K562 (cell line): ENCODE results near the gene PRR36. TPM values are rescaled to one million over a fixed set of nuclear protein-coding genes. Genes with fewer than 3 reads are reported as not detected.

Source experiments
- ATAC-seq: fragments of 200-7000 bp; cut with Tn5 transposase; 3 replicates; pipeline ENCODE4 v1.9.1; 2020; ENCODE audit warnings: moderate library complexity
- BruUV-seq: library from RNA; stranded (reverse); fragments of 400-500 nt; replicated peaks from 2 replicates; lab custom pipeline; 2021; lab: Mats Ljungman, UMichigan
- CTCF ChIA-PET: fragments of 300-600 bp; formaldehyde crosslinking; extraction: SDS; loops from one replicate; lab custom pipeline; 2021; ENCODE audit warnings: low intra/inter-chr PET ratio; lab: Yijun Ruan, JAX
- POLR2A ChIA-PET: fragments of 300-600, 350-650 bp; sonication (Branson Sonifier 250); formaldehyde crosslinking; extraction: SDS; loops from one replicate; lab custom pipeline; 2021; ENCODE audit warnings: antibody characterized with exemption, inconsistent platforms; lab: Yijun Ruan, JAX
- DNase-seq, 4 experiments: peaks; one replicate each; pipeline versions ENCODE4 v3.0.0 to v3.0.0-alpha.2; 2011 to 2018; ENCODE audit warnings: low spot score in 3 of 4, mixed read lengths in 3 of 4; ENCODE audit errors: extremely low read depth in 1 of 4
- FAIRE-seq: peaks from 2 replicates; lab custom pipeline; 2011; peaks lifted over from hg19 to GRCh38; lab: Jason Lieb, UNC
- H2AFZ ChIP-seq: 2 replicates; pipeline ENCODE4 v1.6.0; 2011; ENCODE audit warnings: low read depth, low read length, control low read depth, inconsistent platforms
- H3K27ac ChIP-seq: fragments of 200-600 bp; 3 replicates; pipeline ENCODE4 v1.8.0; 2011; ENCODE audit warnings: low read depth, mild to moderate bottlenecking, control low read depth, inconsistent platforms, low read length, moderate library complexity, mixed read lengths; ENCODE audit errors: extremely low read depth
- H3K27me3 ChIP-seq, 2 experiments: fragments of 300-600 bp in 1 of 2; 2 replicates in 1 of 2; 3 replicates in 1 of 2; pipeline versions ENCODE4 v1.6.0 to v1.8.0; 2011; ENCODE audit warnings: inconsistent platforms in 2 of 2, low read length in 2 of 2, mild to moderate bottlenecking in 1 of 2, mixed read lengths in 1 of 2, moderate library complexity in 1 of 2; ENCODE audit not compliant: control insufficient read depth in 2 of 2, insufficient read depth in 2 of 2
- H3K36me3 ChIP-seq: fragments of 300-600 bp; 3 replicates; pipeline ENCODE4 v1.8.0; 2011; ENCODE audit warnings: mild to moderate bottlenecking, low read length, inconsistent platforms; ENCODE audit not compliant: control insufficient read depth, insufficient read depth
- H3K4me1 ChIP-seq, 2 experiments: fragments of 200-600 bp in 1 of 2; replicated peaks in 1 of 2; 2 replicates in 1 of 2; 3 replicates in 1 of 2; pipeline versions ENCODE4 v1.5.1 to v1.8.0; 2011; ENCODE audit warnings: inconsistent platforms in 2 of 2, low read length in 2 of 2, mild to moderate bottlenecking in 1 of 2, mixed read lengths in 1 of 2, moderate library complexity in 1 of 2; ENCODE audit not compliant: control insufficient read depth in 2 of 2, insufficient read depth in 2 of 2
- H3K4me2 ChIP-seq: 2 replicates; pipeline ENCODE4 v1.6.1; 2011; ENCODE audit warnings: low read length, control low read depth, inconsistent platforms, mixed read lengths; ENCODE audit not compliant: insufficient read depth
- H3K4me3 ChIP-seq: fragments of 200-600 bp; sonication (generic), shearing (Covaris generic); 2 replicates; pipeline ENCODE4 v1.5.1; 2016; ENCODE audit warnings: control low read depth, inconsistent platforms
- H3K79me2 ChIP-seq: fragments of 200-600 bp; 3 replicates; pipeline ENCODE4 v1.8.0; 2011; ENCODE audit warnings: low read length, inconsistent platforms; ENCODE audit not compliant: control insufficient read depth, insufficient read depth
- H3K9ac ChIP-seq, 2 experiments: 2 replicates each; pipeline versions ENCODE4 v1.6.0 to v1.6.1; 2011; ENCODE audit warnings: low read depth in 2 of 2, low read length in 2 of 2, control low read depth in 1 of 2, inconsistent platforms in 1 of 2, mild to moderate bottlenecking in 1 of 2, mixed read lengths in 1 of 2; ENCODE audit not compliant: insufficient read depth in 1 of 2
- H3K9me1 ChIP-seq: one replicate; pipeline ENCODE4 v1.6.0; 2011; ENCODE audit warnings: inconsistent platforms, mild to moderate bottlenecking, low read length, moderate library complexity; ENCODE audit not compliant: control insufficient read depth, insufficient read depth
- H3K9me3 ChIP-seq: replicated peaks from 2 replicates; pipeline ENCODE4 v1.5.1; 2011; ENCODE audit warnings: low read depth, low read length, inconsistent platforms; ENCODE audit not compliant: control insufficient read depth, insufficient read depth
- H4K20me1 ChIP-seq: replicated peaks from 2 replicates; pipeline ENCODE4 v1.6.1; 2011; ENCODE audit warnings: low read length, inconsistent platforms, mixed read lengths; ENCODE audit not compliant: control insufficient read depth, insufficient read depth
- ADNP ChIP-seq: fragments of 200-800 bp; sonication (Bioruptor generic); IDR thresholded peaks from 2 replicates; pipeline ENCODE4 v1.6.1; 2016; ENCODE audit warnings: missing genetic modification characterization, missing compliant biosample characterization
- CC2D1A ChIP-seq: fragments of 450-650 bp; IDR thresholded peaks from 2 replicates; pipeline ENCODE4 v1.6.1; 2017; ENCODE audit warnings: mild to moderate bottlenecking
- CREB1 ChIP-seq, 2 experiments: sonication (generic) in 1 of 2; formaldehyde crosslinking in 1 of 2; IDR thresholded peaks; 2 replicates each; pipeline versions ENCODE4 v1.6.1 to v1.8.0; 2012 to 2022; ENCODE audit warnings: inconsistent platforms in 1 of 2, mild to moderate bottlenecking in 1 of 2, missing genetic modification reagents in 1 of 2, moderate library complexity in 1 of 2
- FOS ChIP-seq: IDR thresholded peaks from 3 replicates; pipeline ENCODE4 v1.6.1; 2011; ENCODE audit not compliant: insufficient read length; ENCODE audit errors: extremely low read depth
- JUNB ChIP-seq: fragments of 450-650 bp; formaldehyde crosslinking; conservative IDR thresholded peaks from 2 replicates; pipeline ENCODE4 v1.4.0; 2020; ENCODE audit warnings: mild to moderate bottlenecking
- JUND ChIP-seq, 2 experiments: IDR thresholded peaks; 2 replicates in 1 of 2; 3 replicates in 1 of 2; pipeline ENCODE4 v1.6.1; 2011; ENCODE audit warnings: borderline replicate concordance in 2 of 2, low read depth in 2 of 2, low read length in 2 of 2, improper control_type of control experiment in 1 of 2, missing biosample characterization in 1 of 2, missing genetic modification characterization in 1 of 2, missing genetic modification reagents in 1 of 2
- MCM7 ChIP-seq, 2 experiments: fragments of 450-650 bp; IDR thresholded peaks; 2 replicates each; pipeline ENCODE4 v1.6.1; 2016 to 2018
- MECOM ChIP-seq: fragments of 250-450 bp; sonication (Bioruptor Pico); IDR thresholded peaks from 2 replicates; pipeline ENCODE4 v1.8.0; 2022; ENCODE audit warnings: inconsistent platforms
- PCBP1 ChIP-seq: fragments of 200-400 bp; formaldehyde crosslinking; IDR thresholded peaks from 2 replicates; pipeline ENCODE4 v1.6.1; 2018; ENCODE audit warnings: mild to moderate bottlenecking, low read depth, low read length; ENCODE audit not compliant: poor library complexity, severe bottlenecking
- PTBP1 ChIP-seq: fragments of 200-400 bp; formaldehyde crosslinking; IDR thresholded peaks from 2 replicates; pipeline ENCODE4 v1.6.1; 2017; ENCODE audit warnings: low read depth, low read length
- SMAD2 ChIP-seq: fragments of 150-350 bp; IDR thresholded peaks from 2 replicates; pipeline ENCODE4 v1.6.1; 2014; ENCODE audit warnings: low read depth, mild to moderate bottlenecking, low read length
- ZFPM2 ChIP-seq: fragments of 250-450 bp; sonication (Bioruptor Pico); IDR thresholded peaks from 2 replicates; pipeline ENCODE4 v1.5.1; 2022; ENCODE audit warnings: mild to moderate bottlenecking
- WGBS: fragments of 100-300 bp; shearing (Covaris generic); methylation state at CpG from one replicate; pipeline ENCODE4 v1.1.6; 2016; ENCODE audit warnings: low coverage, mixed read lengths; ENCODE audit not compliant: insufficient coverage; ENCODE audit errors: missing lambda C conversion rate; 5-methylcytosine and 5-hydroxymethylcytosine counted together
- in situ Hi-C: fragments of 300-500 bp; cut with MboI; formaldehyde crosslinking; loops from 4 replicates; pipeline ENCODE4 v1.15.0; 2018; ENCODE audit warnings: inconsistent platforms, mixed read lengths
- intact Hi-C: fragments of 100-400 bp; cut with micrococcal nuclease; formaldehyde crosslinking; loops from 2 replicates; pipeline ENCODE4 v1.14.2; 2022
- polyA plus RNA-seq, 8 experiments: library from polyadenylated mRNA; depleted of rRNA in 4 of 8; stranded (reverse) in 5 of 8; unstranded in 3 of 8; fragments of >200 nt; fragmentation: Nextera tagmentation in 2 of 8; fragmentation: Illumina TruSeq in 1 of 8; extraction: Ambion mirVana in 2 of 8; extraction: Trizol in 1 of 8; gene quantifications; 2 replicates each; pipeline versions ENCODE4 v1.2.1 to v1.2.3, GENCODE V29; 2011 to 2014; ENCODE audit warnings: inconsistent platforms in 1 of 8, missing spikeins in 1 of 8
- total RNA-seq, 7 experiments: library from RNA; depleted of rRNA in 6 of 7; stranded (reverse); fragments of >200 nt in 6 of 7; fragmentation: Illumina TruSeq in 2 of 7; extraction: Trizol in 2 of 7; gene quantifications; 2 replicates each; pipeline versions ENCODE4 v1.2.1 to v1.2.3, GENCODE V29; 2011 to 2021; ENCODE audit warnings: low replicate concordance in 1 of 7
- TF ChIP-seq, protein P1 (sequence below): fragments of 450-650 bp; formaldehyde crosslinking; IDR thresholded peaks from 2 replicates; pipeline ENCODE4 v1.4.0; 2022; ENCODE audit warnings: missing genetic modification characterization
- TF ChIP-seq, protein P2 (sequence below): fragments of 250-450 bp; sonication (Bioruptor Pico); IDR thresholded peaks from 2 replicates; pipeline ENCODE4 v1.4.0; 2020; ENCODE audit warnings: mild to moderate bottlenecking, moderate library complexity, borderline replicate concordance

The PRR36 gene
- total and polyA plus RNA-seq, 9 of the 15 experiments (the other 6 are each of a cell fraction or from before 2014, with no cell fraction given): 0.05 to 0.42 (median 0.06) TPM; not detected in 6

DNA sequence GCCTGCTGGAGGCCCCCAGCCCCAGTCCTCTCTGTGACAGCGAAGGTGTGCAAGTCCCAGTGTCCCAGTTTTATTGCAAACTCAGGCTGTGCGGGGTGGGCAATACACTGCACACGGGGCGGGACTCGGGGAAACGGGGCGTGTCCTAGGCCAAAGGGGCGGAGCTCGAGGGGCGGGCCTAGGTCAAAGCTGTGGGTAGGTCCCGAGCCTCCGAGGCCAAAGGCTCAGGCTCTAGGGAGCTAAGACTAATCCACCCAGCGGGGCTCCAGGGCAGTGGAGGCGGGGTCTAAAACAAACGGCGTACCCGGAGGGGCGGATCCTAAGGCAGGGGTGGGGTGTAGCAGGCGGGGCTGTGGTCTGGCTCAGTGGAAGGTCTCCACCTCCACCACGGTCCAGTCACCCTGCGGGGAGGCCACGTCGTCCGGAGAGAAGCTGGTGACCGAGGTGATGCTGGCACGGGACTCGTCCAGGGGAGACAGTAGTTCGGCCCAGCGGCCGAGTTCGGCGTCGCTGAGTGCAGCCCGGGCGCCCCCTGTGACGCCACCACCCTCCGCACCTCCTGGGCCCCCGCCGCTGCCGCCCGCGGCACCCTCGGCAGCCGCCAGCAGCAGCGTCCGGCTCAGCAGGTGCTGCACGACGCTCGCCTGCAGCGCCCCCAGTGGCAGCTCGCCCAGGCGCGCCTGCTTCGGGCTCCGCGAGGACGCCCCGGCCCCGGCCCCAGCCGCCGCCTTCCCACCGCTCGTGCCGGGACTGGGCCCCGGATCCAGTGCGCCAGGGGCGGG is 5.3 kb downstream of the PRR36 start:
- Histone ChIP-seq H3K9me3 (no peaks in the 10 kb centered on the region), H2AFZ (peak overlapping the region; percentile 99), H3K4me3 (peak overlapping the region; percentile 75), H3K36me3 (no peaks in the 10 kb centered on the region), H3K79me2 (no peaks in the 10 kb centered on the region), H3K9ac (peak overlapping the region; percentile 54 to 88), H3K4me1 (peaks cover 15 to 89% of the 10 kb centered on the region in 2 experiments; a peak in 4 of 5 replicates), H3K9me1 (no peaks in the 10 kb centered on the region), H4K20me1 (peaks cover 13% of the 10 kb centered on the region), H3K4me2 (peak overlapping the region; percentile 83), H3K27me3 (no peaks in the 10 kb centered on the region; a peak in 1 of 5 replicates), H3K27ac (peak overlapping the region; percentile 71)
- WGBS: under 1% methylated on average over 50 of the region's 67 CpGs
- DNase-seq (peak; percentile 78 to 94 (median 85)), ATAC-seq (peak; percentile 68), FAIRE-seq (peak; percentile 99)
- CTCF ChIA-PET: interaction anchor here (1.2 kb wide), 1 partner anchor 16 kb away, joined by 3 read pairs; no protein-coding TSS in a partner anchor
- in situ Hi-C loops (no loop called here), intact Hi-C loops (no loop called here)
- BruUV-seq: no TSS peak
- POLR2A ChIA-PET: interaction anchor here (0.6 to 2.0 kb wide), 17 partner anchors 10 to 527 kb away, joined by 3 to 16 read pairs (median 3); partner anchors contain the start of genes MAP2K7, PET100, SNAPC2 and XAB2
- TF ChIP-seq, protein P1, sequence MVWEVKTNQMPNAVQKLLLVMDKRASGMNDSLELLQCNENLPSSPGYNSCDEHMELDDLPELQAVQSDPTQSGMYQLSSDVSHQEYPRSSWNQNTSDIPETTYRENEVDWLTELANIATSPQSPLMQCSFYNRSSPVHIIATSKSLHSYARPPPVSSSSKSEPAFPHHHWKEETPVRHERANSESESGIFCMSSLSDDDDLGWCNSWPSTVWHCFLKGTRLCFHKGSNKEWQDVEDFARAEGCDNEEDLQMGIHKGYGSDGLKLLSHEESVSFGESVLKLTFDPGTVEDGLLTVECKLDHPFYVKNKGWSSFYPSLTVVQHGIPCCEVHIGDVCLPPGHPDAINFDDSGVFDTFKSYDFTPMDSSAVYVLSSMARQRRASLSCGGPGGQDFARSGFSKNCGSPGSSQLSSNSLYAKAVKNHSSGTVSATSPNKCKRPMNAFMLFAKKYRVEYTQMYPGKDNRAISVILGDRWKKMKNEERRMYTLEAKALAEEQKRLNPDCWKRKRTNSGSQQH: no peak
- TF ChIP-seq CC2D1A (no peak), ZFPM2 (no peak), PTBP1 (no peak), JUND (IDR thresholded peaks at IDR 0.05; ENCODE audit: borderline replicate concordance, low read depth, low read length) (no peak), JUND (tag; IDR thresholded peaks at IDR 0.05; ENCODE audit: borderline replicate concordance, low read depth, low read length) (0 out of 3 replicates have a peak, but pooled peaks have one; percentile 5), SMAD2 (no peak), FOS (no peak), JUNB (CRISPR knock-in tag) (no peak), MECOM (no peak), PCBP1 (no peak), ADNP (tag) (no peak), CREB1 (IDR thresholded peaks at IDR 0.05) (no peak; the same call in 1 of the 2 replicates), CREB1 (CRISPR knock-in tag; IDR thresholded peaks at IDR 0.05) (peak; percentile 82), MCM7 (IDR thresholded peaks at IDR 0.05) (no peak)
- TF ChIP-seq, protein P2, sequence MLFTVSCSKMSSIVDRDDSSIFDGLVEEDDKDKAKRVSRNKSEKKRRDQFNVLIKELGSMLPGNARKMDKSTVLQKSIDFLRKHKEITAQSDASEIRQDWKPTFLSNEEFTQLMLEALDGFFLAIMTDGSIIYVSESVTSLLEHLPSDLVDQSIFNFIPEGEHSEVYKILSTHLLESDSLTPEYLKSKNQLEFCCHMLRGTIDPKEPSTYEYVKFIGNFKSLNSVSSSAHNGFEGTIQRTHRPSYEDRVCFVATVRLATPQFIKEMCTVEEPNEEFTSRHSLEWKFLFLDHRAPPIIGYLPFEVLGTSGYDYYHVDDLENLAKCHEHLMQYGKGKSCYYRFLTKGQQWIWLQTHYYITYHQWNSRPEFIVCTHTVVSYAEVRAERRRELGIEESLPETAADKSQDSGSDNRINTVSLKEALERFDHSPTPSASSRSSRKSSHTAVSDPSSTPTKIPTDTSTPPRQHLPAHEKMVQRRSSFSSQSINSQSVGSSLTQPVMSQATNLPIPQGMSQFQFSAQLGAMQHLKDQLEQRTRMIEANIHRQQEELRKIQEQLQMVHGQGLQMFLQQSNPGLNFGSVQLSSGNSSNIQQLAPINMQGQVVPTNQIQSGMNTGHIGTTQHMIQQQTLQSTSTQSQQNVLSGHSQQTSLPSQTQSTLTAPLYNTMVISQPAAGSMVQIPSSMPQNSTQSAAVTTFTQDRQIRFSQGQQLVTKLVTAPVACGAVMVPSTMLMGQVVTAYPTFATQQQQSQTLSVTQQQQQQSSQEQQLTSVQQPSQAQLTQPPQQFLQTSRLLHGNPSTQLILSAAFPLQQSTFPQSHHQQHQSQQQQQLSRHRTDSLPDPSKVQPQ: no peak
